Measurements from ENCODE around the gene FBXL20. TPM values are rescaled to one million over a fixed set of nuclear protein-coding genes. Genes with fewer than 3 reads are reported as not detected.

Gene FBXL20
- total RNA-seq, 1 experiment from 2014 or later = 9.7 TPM

- no peaks in the 10 kb centered on the region for H3K36me3 Mint-ChIP-seq
- ChIA-PET CTCF (interaction anchor here (1.8 to 15.5 kb wide), 11 partner anchors 7 to 90 kb away, joined by 7 to 626 read pairs (median 34); partner anchors contain the start of genes ARL5C and STAC2), POLR2A (no interaction called here)
- H3K27ac Mint-ChIP-seq = no peak overlapping the region
- H3K4me1 Mint-ChIP-seq = peaks cover 27% of the 10 kb centered on the region
- H3K27me3 Mint-ChIP-seq (ENCODE audit: low read depth) = peaks cover 3% of the 10 kb centered on the region; the same call in 1 of the 2 replicates
- ATAC-seq (no peak), DNase-seq (ENCODE audit: low spot score) (no peak)
- no peak overlapping the region for H3K4me3 Mint-ChIP-seq
- TF ChIP-seq ETV6 (CRISPR knock-in tag; IDR thresholded peaks at IDR 0.05) = no peak
- TF ChIP-seq TCF7 (CRISPR knock-in tag; IDR thresholded peaks at IDR 0.05; ENCODE audit: low read depth) = no peak
- TF ChIP-seq ZBTB21 (CRISPR knock-in tag; IDR thresholded peaks at IDR 0.05; ENCODE audit: borderline replicate concordance) = no peak
- TF ChIP-seq ZNF121 (CRISPR knock-in tag; IDR thresholded peaks at IDR 0.05) = no peak
- TF ChIP-seq ERG (CRISPR knock-in tag; IDR thresholded peaks at IDR 0.05) = no peak
- no peak for TF ChIP-seq AR (CRISPR knock-in tag; IDR thresholded peaks at IDR 0.05)
- no peaks in the 10 kb centered on the region for H3K9me3 Mint-ChIP-seq
Measured at GRCh38 chr17:39243155-39243554, 158.3 kb downstream of the FBXL20 start.

GRCh38 chr17:39240631-39241030 is 160.8 kb downstream of the FBXL20 start:
- Mint-ChIP-seq H3K27me3 (ENCODE audit: low read depth) (peaks cover 3% of the 10 kb centered on the region; the same call in 1 of the 2 replicates), H3K9me3 (no peaks in the 10 kb centered on the region), H3K27ac (no peak overlapping the region), H3K4me1 (peaks cover 23% of the 10 kb centered on the region), H3K4me3 (no peak overlapping the region), H3K36me3 (no peaks in the 10 kb centered on the region)
- POLR2A ChIA-PET = no interaction called here
- ATAC-seq = no peak
- CTCF ChIA-PET = interaction anchor here (0.7 to 15.5 kb wide), 4 partner anchors 9 to 273 kb away, joined by 4 to 626 read pairs (median 17); no protein-coding TSS in a partner anchor
- DNase-seq (ENCODE audit: low spot score) = no peak
- TF ChIP-seq ARID4B (CRISPR knock-in tag; IDR thresholded peaks at IDR 0.05; ENCODE audit: borderline replicate concordance) (no peak), KAT7 (CRISPR knock-in tag; IDR thresholded peaks at IDR 0.05; ENCODE audit: borderline replicate concordance) (no peak), ATF6 (CRISPR knock-in tag; IDR thresholded peaks at IDR 0.05) (no peak), FOXP1 (CRISPR knock-in tag; IDR thresholded peaks at IDR 0.05; ENCODE audit: borderline replicate concordance) (no peak), CBFB (CRISPR knock-in tag; IDR thresholded peaks at IDR 0.05; ENCODE audit: low read depth) (no peak), USF2 (CRISPR knock-in tag; IDR thresholded peaks at IDR 0.05) (no peak), GTF2I (CRISPR knock-in tag; conservative IDR thresholded peaks at IDR 0.05) (no peak), ESRRA (CRISPR knock-in tag; IDR thresholded peaks at IDR 0.05; ENCODE audit: borderline replicate concordance) (no peak), ZNF317 (CRISPR knock-in tag; IDR thresholded peaks at IDR 0.05; ENCODE audit: borderline replicate concordance, low read depth) (no peak), PRDM15 (CRISPR knock-in tag; IDR thresholded peaks at IDR 0.05) (no peak), ZNF263 (CRISPR knock-in tag; IDR thresholded peaks at IDR 0.05; ENCODE audit: low read depth) (no peak), JUN (CRISPR knock-in tag; IDR thresholded peaks at IDR 0.05) (no peak), ZBTB21 (CRISPR knock-in tag; IDR thresholded peaks at IDR 0.05; ENCODE audit: borderline replicate concordance) (no peak), SMAD3 (CRISPR knock-in tag; IDR thresholded peaks at IDR 0.05; ENCODE audit: borderline replicate concordance) (no peak), HMGA2 (CRISPR knock-in tag; IDR thresholded peaks at IDR 0.05) (no peak)

Measured in WTC11 (cell line).